Brain microvascular endothelial cell (primary cell): ENCODE results near the gene SBF2.

ENCODE experiments used
- DNase-seq: peaks from one replicate; pipeline ENCODE4 v3.0.0-alpha.2; 2020
- H3K27ac ChIP-seq: fragments of 250-450 bp; sonication (Bioruptor Pico); 2 replicates; pipeline ENCODE4 v1.5.1; 2020; ENCODE audit warnings: mild to moderate bottlenecking, moderate library complexity
- H3K27me3 ChIP-seq: fragments of 250-450 bp; sonication (Bioruptor Pico); replicated peaks from 2 replicates; pipeline ENCODE4 v1.5.1; 2020; ENCODE audit warnings: mild to moderate bottlenecking
- H3K36me3 ChIP-seq: fragments of 250-450 bp; sonication (Bioruptor Pico); replicated peaks from 2 replicates; pipeline ENCODE4 v1.5.1; 2020; ENCODE audit warnings: mild to moderate bottlenecking
- H3K4me3 ChIP-seq: 2 replicates; pipeline ENCODE4 v1.5.1; 2011; ENCODE audit warnings: low read depth, mild to moderate bottlenecking, control low read depth, low read length, moderate library complexity
- CTCF ChIP-seq: IDR thresholded peaks from 2 replicates; pipeline ENCODE4 v1.5.1; 2011; ENCODE audit warnings: low read depth, mild to moderate bottlenecking, moderate library complexity, low read length, control low read depth, inconsistent platforms; ENCODE audit errors: missing control alignments
- in situ Hi-C: cut with HindIII; loops from 2 replicates; pipeline ENCODE4 v1.10.0; 2017; ENCODE audit warnings: low sequenced_read_pairs, low pct_ligation_motif_present

The SBF2 gene

GRCh38 chr11:10155793-10156490 lies 138.1 kb downstream of the SBF2 start:
- in situ Hi-C loops, result no loop called here
- no peak for DNase-seq
- H3K4me3 ChIP-seq, result no peak overlapping the region
- no peak overlapping the region for H3K27ac ChIP-seq
- no peak for TF ChIP-seq CTCF
- H3K27me3 ChIP-seq, result no peaks in the 10 kb centered on the region
- H3K36me3 ChIP-seq, result no peaks in the 10 kb centered on the region

- no peaks in the 10 kb centered on the region for H3K27me3 ChIP-seq
- no peak for DNase-seq
- no peaks in the 10 kb centered on the region for H3K36me3 ChIP-seq
- no peak overlapping the region for H3K27ac ChIP-seq
- no peak for TF ChIP-seq CTCF
- in situ Hi-C loops, result no loop called here
- no peak overlapping the region for H3K4me3 ChIP-seq
Observed at GRCh38 chr11:10150800-10151199, 143.2 kb downstream of the SBF2 start.

- no peak for DNase-seq
- in situ Hi-C loops, result no loop called here
- no peak for TF ChIP-seq CTCF
- H3K27me3 ChIP-seq, result no peaks in the 10 kb centered on the region
- H3K36me3 ChIP-seq, result no peaks in the 10 kb centered on the region
- H3K27ac ChIP-seq, result no peak overlapping the region
- no peak overlapping the region for H3K4me3 ChIP-seq
Observed at GRCh38 chr11:10149553-10149952, 144.5 kb downstream of the SBF2 start.

GRCh38 chr11:10147195-10147594 lies 146.8 kb downstream of the SBF2 start:
- no peak for TF ChIP-seq CTCF

GRCh38 chr11:10144954-10145353 lies 149.1 kb downstream of the SBF2 start:
- Histone ChIP-seq H3K27me3 (no peaks in the 10 kb centered on the region), H3K36me3 (no peaks in the 10 kb centered on the region), H3K27ac (no peak overlapping the region), H3K4me3 (no peak overlapping the region)
- in situ Hi-C loops, result no loop called here
- no peak for TF ChIP-seq CTCF
- no peak for DNase-seq

More at GRCh38 chr11:10147195-10147594, 146.8 kb downstream of the SBF2 start:
- no peaks in the 10 kb centered on the region for H3K36me3 ChIP-seq
- no peak overlapping the region for H3K27ac ChIP-seq
- DNase-seq, result no peak
- no peak overlapping the region for H3K4me3 ChIP-seq
- no peaks in the 10 kb centered on the region for H3K27me3 ChIP-seq
- in situ Hi-C loops, result no loop called here

- Histone ChIP-seq H3K27ac (no peak overlapping the region), H3K27me3 (no peaks in the 10 kb centered on the region), H3K4me3 (no peak overlapping the region), H3K36me3 (no peaks in the 10 kb centered on the region)
- in situ Hi-C loops, result no loop called here
- no peak for TF ChIP-seq CTCF
- peak; percentile 79 for DNase-seq
Observed at GRCh38 chr11:10139656-10140055, 154.4 kb downstream of the SBF2 start.
